ENCODE results near the gene MRPL51.

The MRPL51 gene

GRCh38 chr12:6534695-6534944 lies 41.6 kb upstream of the MRPL51 start:
- TF ChIP-seq ZFX (IDR thresholded peaks at IDR 0.05; ENCODE audit: borderline replicate concordance), result no peak
- TF ChIP-seq CTCF (IDR thresholded peaks at IDR 0.05), result 0 out of 2 replicates have a peak, but pooled peaks have one; percentile 8
- peak overlapping the region; percentile 99 for H3K27ac ChIP-seq

DNA sequence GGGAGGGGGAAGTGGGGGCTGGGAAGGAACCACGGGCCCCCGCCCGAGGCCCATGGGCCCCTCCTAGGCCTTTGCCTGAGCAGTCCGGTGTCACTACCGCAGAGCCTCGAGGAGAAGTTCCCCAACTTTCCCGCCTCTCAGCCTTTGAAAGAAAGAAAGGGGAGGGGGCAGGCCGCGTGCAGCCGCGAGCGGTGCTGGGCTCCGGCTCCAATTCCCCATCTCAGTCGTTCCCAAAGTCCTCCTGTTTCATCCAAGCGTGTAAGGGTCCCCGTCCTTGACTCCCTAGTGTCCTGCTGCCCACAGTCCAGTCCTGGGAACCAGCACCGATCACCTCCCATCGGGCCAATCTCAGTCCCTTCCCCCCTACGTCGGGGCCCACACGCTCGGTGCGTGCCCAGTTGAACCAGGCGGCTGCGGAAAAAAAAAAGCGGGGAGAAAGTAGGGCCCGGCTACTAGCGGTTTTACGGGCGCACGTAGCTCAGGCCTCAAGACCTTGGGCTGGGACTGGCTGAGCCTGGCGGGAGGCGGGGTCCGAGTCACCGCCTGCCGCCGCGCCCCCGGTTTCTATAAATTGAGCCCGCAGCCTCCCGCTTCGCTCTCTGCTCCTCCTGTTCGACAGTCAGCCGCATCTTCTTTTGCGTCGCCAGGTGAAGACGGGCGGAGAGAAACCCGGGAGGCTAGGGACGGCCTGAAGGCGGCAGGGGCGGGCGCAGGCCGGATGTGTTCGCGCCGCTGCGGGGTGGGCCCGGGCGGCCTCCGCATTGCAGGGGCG lies 41.0 kb upstream of the MRPL51 start, which contains the start of gene GAPDH:
GAPDH (plus strand) TSS at position 595 of the 772 bp plus-strand sequence. CDS start 316 bp downstream, outside the sequence.
- H3K27ac ChIP-seq, result peak within 1 kb of the TSS; percentile 99
- TF ChIP-seq ZFX (IDR thresholded peaks at IDR 0.05; ENCODE audit: borderline replicate concordance) (no peak), CTCF (IDR thresholded peaks at IDR 0.05) (no peak)

- H3K27ac ChIP-seq, result peak overlapping the region; percentile 99
- TF ChIP-seq ZFX (IDR thresholded peaks at IDR 0.05; ENCODE audit: borderline replicate concordance), result no peak
- no peak for TF ChIP-seq CTCF (IDR thresholded peaks at IDR 0.05)
Observed at GRCh38 chr12:6533653-6533922, 40.5 kb upstream of the MRPL51 start.

GRCh38 chr12:6532927-6533652 lies 40.0 kb upstream of the MRPL51 start:
- no peak for TF ChIP-seq ZFX (IDR thresholded peaks at IDR 0.05; ENCODE audit: borderline replicate concordance)
- TF ChIP-seq CTCF (IDR thresholded peaks at IDR 0.05), result no peak
- peak overlapping the region; percentile 99 for H3K27ac ChIP-seq

- no peak for TF ChIP-seq CTCF (IDR thresholded peaks at IDR 0.05)
- TF ChIP-seq ZFX (IDR thresholded peaks at IDR 0.05; ENCODE audit: borderline replicate concordance), result no peak
- H3K27ac ChIP-seq, result peak overlapping the region; percentile 99
Observed at GRCh38 chr12:6532051-6532926, 39.2 kb upstream of the MRPL51 start.

GRCh38 chr12:6530576-6531260 lies 37.7 kb upstream of the MRPL51 start:
- peak overlapping the region; percentile 99 for H3K27ac ChIP-seq
- TF ChIP-seq ZFX (IDR thresholded peaks at IDR 0.05; ENCODE audit: borderline replicate concordance), result no peak
- no peak for TF ChIP-seq CTCF (IDR thresholded peaks at IDR 0.05)

Data from 22Rv1 (cell line).